K562 (cell line): Measurements from ENCODE around the gene AJM1. TPM values are rescaled to one million over a fixed set of nuclear protein-coding genes. Genes with fewer than 3 reads are reported as not detected.
A peak's percentile ranks its signal among the peaks of the same experiment; 100 is the strongest.

ENCODE experiments used
- ATAC-seq: fragments of 200-7000 bp; cut with Tn5 transposase; 3 replicates; pipeline ENCODE4 v1.9.1; 2020; ENCODE audit warnings: moderate library complexity
- BruUV-seq: library from RNA; stranded (reverse); fragments of 400-500 nt; replicated peaks from 2 replicates; lab custom pipeline; 2021; lab: Mats Ljungman, UMichigan
- CTCF ChIA-PET: fragments of 300-600 bp; formaldehyde crosslinking; extraction: SDS; loops from one replicate; lab custom pipeline; 2021; ENCODE audit warnings: low intra/inter-chr PET ratio; lab: Yijun Ruan, JAX
- POLR2A ChIA-PET: fragments of 300-600, 350-650 bp; sonication (Branson Sonifier 250); formaldehyde crosslinking; extraction: SDS; loops from one replicate; lab custom pipeline; 2021; ENCODE audit warnings: antibody characterized with exemption, inconsistent platforms; lab: Yijun Ruan, JAX
- DNase-seq, 4 experiments: peaks; one replicate each; pipeline versions ENCODE4 v3.0.0 to v3.0.0-alpha.2; 2011 to 2018; ENCODE audit warnings: low spot score in 3 of 4, mixed read lengths in 3 of 4; ENCODE audit errors: extremely low read depth in 1 of 4
- FAIRE-seq: peaks from 2 replicates; lab custom pipeline; 2011; peaks lifted over from hg19 to GRCh38; lab: Jason Lieb, UNC
- H2AFZ ChIP-seq: 2 replicates; pipeline ENCODE4 v1.6.0; 2011; ENCODE audit warnings: low read depth, low read length, control low read depth, inconsistent platforms
- H3K27ac ChIP-seq: fragments of 200-600 bp; 3 replicates; pipeline ENCODE4 v1.8.0; 2011; ENCODE audit warnings: low read depth, mild to moderate bottlenecking, control low read depth, inconsistent platforms, low read length, moderate library complexity, mixed read lengths; ENCODE audit errors: extremely low read depth
- H3K27me3 ChIP-seq, 2 experiments: fragments of 300-600 bp in 1 of 2; 2 replicates in 1 of 2; 3 replicates in 1 of 2; pipeline versions ENCODE4 v1.6.0 to v1.8.0; 2011; ENCODE audit warnings: inconsistent platforms in 2 of 2, low read length in 2 of 2, mild to moderate bottlenecking in 1 of 2, mixed read lengths in 1 of 2, moderate library complexity in 1 of 2; ENCODE audit not compliant: control insufficient read depth in 2 of 2, insufficient read depth in 2 of 2
- H3K36me3 ChIP-seq: fragments of 300-600 bp; 3 replicates; pipeline ENCODE4 v1.8.0; 2011; ENCODE audit warnings: mild to moderate bottlenecking, low read length, inconsistent platforms; ENCODE audit not compliant: control insufficient read depth, insufficient read depth
- H3K4me1 ChIP-seq, 2 experiments: fragments of 200-600 bp in 1 of 2; replicated peaks in 1 of 2; 2 replicates in 1 of 2; 3 replicates in 1 of 2; pipeline versions ENCODE4 v1.5.1 to v1.8.0; 2011; ENCODE audit warnings: inconsistent platforms in 2 of 2, low read length in 2 of 2, mild to moderate bottlenecking in 1 of 2, mixed read lengths in 1 of 2, moderate library complexity in 1 of 2; ENCODE audit not compliant: control insufficient read depth in 2 of 2, insufficient read depth in 2 of 2
- H3K4me2 ChIP-seq: 2 replicates; pipeline ENCODE4 v1.6.1; 2011; ENCODE audit warnings: low read length, control low read depth, inconsistent platforms, mixed read lengths; ENCODE audit not compliant: insufficient read depth
- H3K4me3 ChIP-seq: fragments of 200-600 bp; sonication (generic), shearing (Covaris generic); 2 replicates; pipeline ENCODE4 v1.5.1; 2016; ENCODE audit warnings: control low read depth, inconsistent platforms
- H3K79me2 ChIP-seq: fragments of 200-600 bp; 3 replicates; pipeline ENCODE4 v1.8.0; 2011; ENCODE audit warnings: low read length, inconsistent platforms; ENCODE audit not compliant: control insufficient read depth, insufficient read depth
- H3K9ac ChIP-seq, 2 experiments: 2 replicates each; pipeline versions ENCODE4 v1.6.0 to v1.6.1; 2011; ENCODE audit warnings: low read depth in 2 of 2, low read length in 2 of 2, control low read depth in 1 of 2, inconsistent platforms in 1 of 2, mild to moderate bottlenecking in 1 of 2, mixed read lengths in 1 of 2; ENCODE audit not compliant: insufficient read depth in 1 of 2
- H3K9me1 ChIP-seq: one replicate; pipeline ENCODE4 v1.6.0; 2011; ENCODE audit warnings: inconsistent platforms, mild to moderate bottlenecking, low read length, moderate library complexity; ENCODE audit not compliant: control insufficient read depth, insufficient read depth
- H3K9me3 ChIP-seq: replicated peaks from 2 replicates; pipeline ENCODE4 v1.5.1; 2011; ENCODE audit warnings: low read depth, low read length, inconsistent platforms; ENCODE audit not compliant: control insufficient read depth, insufficient read depth
- H4K20me1 ChIP-seq: replicated peaks from 2 replicates; pipeline ENCODE4 v1.6.1; 2011; ENCODE audit warnings: low read length, inconsistent platforms, mixed read lengths; ENCODE audit not compliant: control insufficient read depth, insufficient read depth
- ARNT ChIP-seq, 2 experiments: fragments of 450-650 bp; IDR thresholded peaks; 2 replicates each; pipeline ENCODE4 v1.6.1; 2016; ENCODE audit warnings: mild to moderate bottlenecking in 1 of 2
- BCLAF1 ChIP-seq, 2 experiments: fragments of 450-650 bp in 1 of 2; IDR thresholded peaks; 2 replicates each; pipeline ENCODE4 v1.6.1; 2011 to 2017; ENCODE audit warnings: low read depth in 2 of 2, antibody characterized with exemption in 1 of 2, borderline replicate concordance in 1 of 2, low read length in 1 of 2, mild to moderate bottlenecking in 1 of 2, mixed read lengths in 1 of 2; ENCODE audit not compliant: control insufficient read depth in 1 of 2
- CHD2 ChIP-seq: IDR thresholded peaks from 2 replicates; pipeline ENCODE4 v1.6.1; 2011; ENCODE audit warnings: low read depth, low read length
- ESRRB ChIP-seq: fragments of 250-450 bp; sonication (Bioruptor Pico); IDR thresholded peaks from 2 replicates; pipeline ENCODE4 v1.5.0; 2020; ENCODE audit warnings: mild to moderate bottlenecking, moderate library complexity, borderline replicate concordance
- ETV5 ChIP-seq: sonication (generic); formaldehyde crosslinking; IDR thresholded peaks from 2 replicates; pipeline ENCODE4 v1.4.0; 2020; ENCODE audit warnings: low read depth, mild to moderate bottlenecking, missing genetic modification reagents
- FOS ChIP-seq: IDR thresholded peaks from 3 replicates; pipeline ENCODE4 v1.6.1; 2011; ENCODE audit not compliant: insufficient read length; ENCODE audit errors: extremely low read depth
- GABPB1 ChIP-seq: sonication (generic); formaldehyde crosslinking; IDR thresholded peaks from 2 replicates; pipeline ENCODE4 v1.8.0; 2022; ENCODE audit warnings: mild to moderate bottlenecking, missing genetic modification reagents
- HIVEP1 ChIP-seq: fragments of 250-450 bp; sonication (Bioruptor Pico); IDR thresholded peaks from 2 replicates; pipeline ENCODE4 v1.4.0; 2020; ENCODE audit warnings: mild to moderate bottlenecking
- MBD2 ChIP-seq: sonication (generic); IDR thresholded peaks from 2 replicates; pipeline ENCODE4 v1.6.1; 2016; ENCODE audit warnings: low read depth, borderline replicate concordance
- NR0B1 ChIP-seq: fragments of 450-650 bp; IDR thresholded peaks from one replicate; pipeline ENCODE4 v1.6.1; 2018; ENCODE audit warnings: mild to moderate bottlenecking, moderate library complexity; ENCODE audit not compliant: partially characterized antibody
- OTX1 ChIP-seq: fragments of 450-650 bp; formaldehyde crosslinking; IDR thresholded peaks from 2 replicates; pipeline ENCODE4 v1.4.0; 2022; ENCODE audit warnings: mild to moderate bottlenecking
- RNF219 ChIP-seq: fragments of 250-450 bp; sonication (Bioruptor Pico); IDR thresholded peaks from 2 replicates; pipeline ENCODE4 v1.5.0; 2022; ENCODE audit warnings: mild to moderate bottlenecking
- SMAD2 ChIP-seq: fragments of 150-350 bp; IDR thresholded peaks from 2 replicates; pipeline ENCODE4 v1.6.1; 2014; ENCODE audit warnings: low read depth, mild to moderate bottlenecking, low read length
- TGIF2 ChIP-seq: sonication (generic); formaldehyde crosslinking; IDR thresholded peaks from 2 replicates; pipeline ENCODE4 v1.8.1; 2022; ENCODE audit warnings: mild to moderate bottlenecking, missing genetic modification reagents, moderate library complexity
- ZNF263 ChIP-seq: sonication (generic); formaldehyde crosslinking; IDR thresholded peaks from 2 replicates; pipeline ENCODE4 v1.8.0; 2022; ENCODE audit warnings: mild to moderate bottlenecking, missing genetic modification reagents, borderline replicate concordance
- WGBS: fragments of 100-300 bp; shearing (Covaris generic); methylation state at CpG from one replicate; pipeline ENCODE4 v1.1.6; 2016; ENCODE audit warnings: low coverage, mixed read lengths; ENCODE audit not compliant: insufficient coverage; ENCODE audit errors: missing lambda C conversion rate; 5-methylcytosine and 5-hydroxymethylcytosine counted together
- in situ Hi-C: fragments of 300-500 bp; cut with MboI; formaldehyde crosslinking; loops from 4 replicates; pipeline ENCODE4 v1.15.0; 2018; ENCODE audit warnings: inconsistent platforms, mixed read lengths
- intact Hi-C: fragments of 100-400 bp; cut with micrococcal nuclease; formaldehyde crosslinking; loops from 2 replicates; pipeline ENCODE4 v1.14.2; 2022
- polyA plus RNA-seq, 8 experiments: library from polyadenylated mRNA; depleted of rRNA in 4 of 8; stranded (reverse) in 5 of 8; unstranded in 3 of 8; fragments of >200 nt; fragmentation: Nextera tagmentation in 2 of 8; fragmentation: Illumina TruSeq in 1 of 8; extraction: Ambion mirVana in 2 of 8; extraction: Trizol in 1 of 8; gene quantifications; 2 replicates each; pipeline versions ENCODE4 v1.2.1 to v1.2.3, GENCODE V29; 2011 to 2014; ENCODE audit warnings: inconsistent platforms in 1 of 8, missing spikeins in 1 of 8
- total RNA-seq, 7 experiments: library from RNA; depleted of rRNA in 6 of 7; stranded (reverse); fragments of >200 nt in 6 of 7; fragmentation: Illumina TruSeq in 2 of 7; extraction: Trizol in 2 of 7; gene quantifications; 2 replicates each; pipeline versions ENCODE4 v1.2.1 to v1.2.3, GENCODE V29; 2011 to 2021; ENCODE audit warnings: low replicate concordance in 1 of 7

The AJM1 gene
- total and polyA plus RNA-seq, 9 of the 15 experiments (the other 6 are each of a cell fraction or from before 2014, with no cell fraction given) = 0.01 to 3.7 (median 0.65) TPM; not detected in 1

GRCh38 chr9:136885950-136886578 lies 43.8 kb downstream of the AJM1 start, which contains the start of gene TRAF2:
Gene TRAF2, plus strand, starts transcription at chr9:136886516. Its CDS starts 12,225 bp downstream, at chr9:136898741.
- peak within 1 kb of the TSS; percentile 88 to 98 for H3K9ac ChIP-seq
- peaks cover 32% of the 10 kb centered on the region; the same call in 2 of the 3 replicates for H3K36me3 ChIP-seq
- H4K20me1 ChIP-seq = 0 out of 2 replicates have a peak, but pooled peaks cover 9% of the 10 kb centered on the region
- BruUV-seq = no TSS peak
- H2AFZ ChIP-seq = peak within 1 kb of the TSS; percentile 91
- WGBS = under 1% methylated on average over 50 of the region's 88 CpGs
- no peaks in the 10 kb centered on the region; the same call in 1 of the 2 replicates for H3K9me3 ChIP-seq
- H3K27ac ChIP-seq = peak within 1 kb of the TSS; percentile 88
- in situ Hi-C loops = no loop called here
- FAIRE-seq = peak; percentile 91
- peaks cover 61% of the 10 kb centered on the region for H3K79me2 ChIP-seq
- peak; percentile 99 to 100 (median 100) for DNase-seq
- CTCF ChIA-PET = interaction anchor here (0.6 to 0.7 kb wide), 2 partner anchors 37 to 197 kb away, joined by 3 read pairs; partner anchors contain the start of gene PHPT1
- peak; percentile 97 for ATAC-seq
- H3K4me3 ChIP-seq = peak within 1 kb of the TSS; percentile 92
- peaks cover 2% of the 10 kb centered on the region for H3K9me1 ChIP-seq
- POLR2A ChIA-PET = interaction anchor here (0.7 to 2.3 kb wide), 5 partner anchors 11 to 387 kb away, joined by 3 to 9 read pairs (median 4); no protein-coding TSS in a partner anchor
- peaks cover 27 to 69% of the 10 kb centered on the region in 2 experiments for H3K4me1 ChIP-seq
- intact Hi-C loops = loop anchor here (1.0 kb wide), 1 partner anchor 37 kb away; the partner anchor contains the start of gene PHPT1
- H3K4me2 ChIP-seq = peak within 1 kb of the TSS; percentile 84
- no peaks in the 10 kb centered on the region for H3K27me3 ChIP-seq
- TF ChIP-seq RNF219 (CRISPR knock-in tag) (no peak), BCLAF1 (IDR thresholded peaks at IDR 0.05; ENCODE audit: borderline replicate concordance in 1 of 2, control insufficient read depth in 1 of 2, low read depth in 2 of 2, low read length in 1 of 2) (no peak), HIVEP1 (0 out of 2 replicates have a peak, but pooled peaks have one; percentile 13), ZNF263 (CRISPR knock-in tag) (no peak), OTX1 (CRISPR knock-in tag) (no peak), CHD2 (peak; percentile 96), ETV5 (no peak), ARNT (IDR thresholded peaks at IDR 0.05) (no peak), SMAD2 (no peak), ESRRB (no peak), MBD2 (peak; percentile 100), GABPB1 (peak; percentile 59; the same call in 1 of the 2 replicates), TGIF2 (0 out of 2 replicates have a peak, but pooled peaks have one; percentile 44), NR0B1 (no peak), FOS (peak; percentile 100)
